Measurements from ENCODE around the gene RUNDC3A. TPM values are rescaled to one million over a fixed set of nuclear protein-coding genes. Genes with fewer than 3 reads are reported as not detected.

The RUNDC3A gene
- total RNA-seq, 1 donor from 2014 or later, result 0.18 TPM

DNA sequence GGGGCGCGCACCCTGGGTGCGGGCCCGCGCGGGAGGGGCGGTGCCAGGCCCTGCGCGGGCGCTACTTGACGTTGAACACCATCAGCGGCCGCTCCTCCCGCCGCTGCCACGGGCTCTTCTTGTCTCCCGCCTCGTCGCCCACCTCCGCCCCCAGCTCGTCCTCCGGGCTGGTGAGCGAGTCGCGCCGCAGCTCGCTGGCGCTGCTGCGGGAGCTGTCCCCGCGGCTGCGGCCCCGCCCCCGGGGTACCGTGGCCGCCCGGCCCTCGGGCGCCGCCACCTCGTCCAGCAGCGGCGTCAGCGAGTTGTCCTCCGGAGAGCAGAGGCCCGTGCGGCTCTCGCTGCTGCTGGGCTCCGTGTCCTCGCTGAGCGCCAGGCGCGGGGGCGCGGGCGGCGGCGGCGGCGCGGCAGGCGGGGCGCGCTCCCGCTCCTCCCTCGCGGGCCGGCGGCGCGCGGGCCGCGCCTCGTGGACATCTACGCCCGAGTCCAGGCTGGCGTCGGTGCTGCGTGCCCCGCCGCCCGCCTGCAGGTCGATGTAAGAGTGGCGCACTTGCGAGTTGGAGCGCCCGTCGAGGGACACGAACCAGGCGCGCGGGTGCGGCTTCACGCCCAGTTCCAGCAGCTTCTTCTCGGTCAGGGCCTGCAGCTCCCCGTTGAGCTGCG is 45.4 kb downstream of the RUNDC3A start:
- intact Hi-C loops (cut with micrococcal nuclease), result no loop called here
- H3K27me3 Mint-ChIP-seq (ENCODE audit: low read depth), result peaks cover 12% of the 10 kb centered on the region
- peak overlapping the region; percentile 49 for H3K4me3 Mint-ChIP-seq (ENCODE audit: low read depth)

DNA sequence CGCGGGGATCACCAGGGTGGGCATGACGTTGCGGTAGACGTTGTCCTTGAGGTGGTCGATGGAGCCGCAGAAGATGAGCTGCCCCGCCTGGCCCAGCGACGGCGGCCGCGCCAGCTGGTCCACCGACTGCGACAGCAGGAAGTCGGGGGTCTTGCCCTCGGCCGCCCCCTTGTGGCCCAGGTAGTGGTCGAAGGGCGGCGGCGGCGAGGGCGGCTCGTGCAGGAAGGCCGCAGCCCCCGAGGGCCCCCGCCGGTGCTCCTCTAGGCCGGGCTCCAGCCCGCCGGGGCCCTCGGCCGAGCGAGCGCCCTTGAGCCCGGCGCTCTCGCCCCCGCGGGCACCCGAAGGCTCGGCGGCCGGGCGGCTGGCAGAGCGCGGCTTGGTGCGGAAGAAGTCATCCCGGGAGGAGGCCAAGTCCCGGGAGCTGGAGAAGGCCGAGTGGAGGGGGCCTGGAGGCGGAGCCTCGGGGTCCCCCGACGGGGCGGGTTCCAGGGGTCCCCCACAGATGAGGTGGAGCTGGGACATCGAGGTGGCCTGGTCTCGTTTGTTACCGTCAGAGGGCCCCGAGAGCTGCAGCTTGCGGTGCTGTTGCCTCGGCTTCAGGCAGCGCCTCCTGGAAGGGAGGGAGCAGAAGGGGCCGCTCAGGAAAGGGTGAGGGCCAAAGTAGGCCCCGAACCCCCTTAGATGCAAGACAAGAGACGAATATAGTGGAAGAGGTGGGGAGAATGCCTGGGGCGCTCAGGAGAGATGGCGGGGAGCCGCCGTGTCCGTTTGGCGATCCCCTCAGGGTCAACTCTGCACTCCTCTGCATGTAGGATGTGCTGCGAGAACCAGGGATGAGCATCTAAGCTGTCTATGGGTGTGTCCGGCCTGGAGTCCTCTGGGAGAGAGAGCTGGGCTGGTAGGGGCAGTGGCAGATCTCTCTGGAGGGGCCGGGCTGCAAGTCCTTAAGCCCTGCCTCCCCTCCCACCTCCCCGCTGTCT is 46.5 kb downstream of the RUNDC3A start:
- no peak for DNase-seq (ENCODE audit: low spot score)
- Mint-ChIP-seq H3K27ac (no peak overlapping the region), H3K9me3 (no peaks in the 10 kb centered on the region), H3K36me3 (ENCODE audit: low read depth) (peaks cover 7% of the 10 kb centered on the region), H3K4me1 (ENCODE audit: low read depth) (no peaks in the 10 kb centered on the region), H3K27me3 (ENCODE audit: low read depth) (peaks cover 15% of the 10 kb centered on the region), H3K4me3 (ENCODE audit: low read depth) (peak overlapping the region; percentile 69)
- intact Hi-C loops (cut with micrococcal nuclease), result no loop called here

More for the DNA sequence above, 45.4 kb downstream of the RUNDC3A start:
- Mint-ChIP-seq H3K36me3 (ENCODE audit: low read depth) (peaks cover 7% of the 10 kb centered on the region), H3K27ac (no peak overlapping the region), H3K4me1 (ENCODE audit: low read depth) (no peaks in the 10 kb centered on the region), H3K9me3 (no peaks in the 10 kb centered on the region)
- DNase-seq (ENCODE audit: low spot score), result no peak

DNA sequence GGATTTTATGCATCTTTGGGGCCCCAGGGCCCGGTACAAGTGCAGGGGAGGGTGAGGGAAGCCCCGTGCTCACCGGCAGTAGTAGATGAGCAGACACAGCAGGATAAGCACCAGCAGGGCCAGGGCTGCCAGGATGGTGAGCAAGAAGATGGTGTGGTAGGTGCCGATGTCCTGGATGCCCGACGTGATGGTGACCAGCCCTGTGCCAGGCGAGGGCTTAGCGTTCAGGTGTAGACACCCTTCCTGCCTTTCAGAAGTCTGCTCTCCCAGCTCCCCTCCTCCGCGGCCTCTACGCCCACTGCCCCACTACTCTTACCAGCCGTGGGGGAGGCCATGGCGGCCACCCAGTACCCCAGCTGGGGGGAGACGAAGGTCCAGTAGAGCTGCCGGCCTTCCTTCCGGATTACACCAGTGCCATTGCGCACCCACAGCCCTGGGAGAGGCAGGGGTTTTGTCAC is 47.3 kb downstream of the RUNDC3A start:
- Mint-ChIP-seq H3K36me3 (ENCODE audit: low read depth) (peaks cover 7% of the 10 kb centered on the region), H3K4me1 (ENCODE audit: low read depth) (no peaks in the 10 kb centered on the region), H3K27me3 (ENCODE audit: low read depth) (peaks cover 20% of the 10 kb centered on the region), H3K9me3 (no peaks in the 10 kb centered on the region), H3K4me3 (ENCODE audit: low read depth) (no peak overlapping the region), H3K27ac (no peak overlapping the region)
- intact Hi-C loops (cut with micrococcal nuclease), result no loop called here
- DNase-seq (ENCODE audit: low spot score), result no peak

DNA sequence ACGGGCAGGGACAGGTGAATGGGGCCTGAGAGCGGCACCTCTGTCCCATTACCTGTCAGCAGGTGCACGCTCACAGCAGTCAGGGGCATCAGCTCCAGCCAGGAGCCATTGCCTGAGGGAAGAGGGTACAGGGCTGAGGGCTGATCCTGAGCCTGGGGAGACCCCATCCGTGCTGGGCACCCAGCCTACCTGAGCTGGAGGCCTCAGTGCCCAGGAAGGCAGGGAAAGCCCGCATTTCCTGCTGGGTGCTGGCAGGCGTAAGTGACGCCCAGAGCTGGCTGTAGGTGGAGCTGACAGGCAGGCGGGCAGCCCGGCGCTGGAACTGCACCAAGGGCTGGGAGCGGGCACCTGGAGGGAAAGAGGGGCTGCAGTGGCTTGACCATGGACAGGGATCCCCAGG is 47.8 kb downstream of the RUNDC3A start:
- Mint-ChIP-seq H3K36me3 (ENCODE audit: low read depth) (peaks cover 7% of the 10 kb centered on the region), H3K4me1 (ENCODE audit: low read depth) (no peaks in the 10 kb centered on the region), H3K9me3 (no peaks in the 10 kb centered on the region), H3K27me3 (ENCODE audit: low read depth) (peaks cover 26% of the 10 kb centered on the region), H3K27ac (no peak overlapping the region), H3K4me3 (ENCODE audit: low read depth) (no peak overlapping the region)
- no peak for DNase-seq (ENCODE audit: low spot score)
- intact Hi-C loops (cut with micrococcal nuclease), result no loop called here

DNA sequence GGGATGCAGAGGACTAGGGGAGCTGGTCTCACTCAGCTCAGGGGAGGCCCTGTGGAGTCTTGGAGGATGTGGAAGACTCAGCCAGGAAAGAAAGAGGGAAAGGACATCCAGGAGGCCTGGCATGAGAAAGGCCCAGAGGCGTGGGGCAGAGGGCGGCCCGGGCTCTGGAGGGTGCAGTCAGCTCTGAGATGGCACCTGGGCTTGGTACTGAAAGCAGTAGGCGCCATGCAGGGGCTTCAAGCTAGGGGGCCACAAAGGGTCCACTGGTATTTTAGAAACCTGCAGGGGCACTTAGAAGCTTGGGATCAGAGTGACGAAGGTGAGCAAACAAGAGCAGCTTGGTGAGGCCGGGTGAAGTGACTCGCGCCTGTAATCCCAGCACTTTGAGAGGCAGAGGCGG is 49.7 kb downstream of the RUNDC3A start:
- Mint-ChIP-seq H3K27ac (no peak overlapping the region), H3K9me3 (no peaks in the 10 kb centered on the region), H3K27me3 (ENCODE audit: low read depth) (peaks cover 31% of the 10 kb centered on the region), H3K4me1 (ENCODE audit: low read depth) (peaks cover 2% of the 10 kb centered on the region), H3K36me3 (ENCODE audit: low read depth) (peaks cover under 1% of the 10 kb centered on the region), H3K4me3 (ENCODE audit: low read depth) (no peak overlapping the region)
- intact Hi-C loops (cut with micrococcal nuclease), result no loop called here
- DNase-seq (ENCODE audit: low spot score), result no peak

DNA sequence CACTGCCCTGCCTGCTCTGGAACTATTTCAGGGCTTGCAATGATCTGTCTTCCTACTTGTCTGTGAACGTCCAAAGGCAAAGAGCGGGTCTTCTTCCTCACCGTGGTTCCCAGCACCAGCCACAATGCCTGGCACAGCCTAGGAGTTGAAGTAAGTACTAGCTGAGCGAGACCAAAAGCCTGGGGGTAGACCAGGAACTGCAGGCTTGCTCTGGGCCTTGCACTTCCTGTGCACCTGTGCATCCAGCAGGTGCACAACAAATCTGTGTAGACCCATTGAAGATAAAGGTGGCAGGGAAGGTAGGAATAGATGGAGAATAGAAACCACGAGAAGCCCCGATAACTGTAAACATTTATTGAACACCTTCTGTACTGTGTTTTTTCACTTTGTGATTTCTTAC is 50.6 kb downstream of the RUNDC3A start:
- no peak for DNase-seq (ENCODE audit: low spot score)
- Mint-ChIP-seq H3K4me1 (ENCODE audit: low read depth) (peaks cover 2% of the 10 kb centered on the region), H3K27me3 (ENCODE audit: low read depth) (peaks cover 30% of the 10 kb centered on the region), H3K27ac (no peak overlapping the region), H3K36me3 (ENCODE audit: low read depth) (no peaks in the 10 kb centered on the region), H3K9me3 (no peaks in the 10 kb centered on the region), H3K4me3 (ENCODE audit: low read depth) (no peak overlapping the region)
- intact Hi-C loops (cut with micrococcal nuclease), result no loop called here

DNA sequence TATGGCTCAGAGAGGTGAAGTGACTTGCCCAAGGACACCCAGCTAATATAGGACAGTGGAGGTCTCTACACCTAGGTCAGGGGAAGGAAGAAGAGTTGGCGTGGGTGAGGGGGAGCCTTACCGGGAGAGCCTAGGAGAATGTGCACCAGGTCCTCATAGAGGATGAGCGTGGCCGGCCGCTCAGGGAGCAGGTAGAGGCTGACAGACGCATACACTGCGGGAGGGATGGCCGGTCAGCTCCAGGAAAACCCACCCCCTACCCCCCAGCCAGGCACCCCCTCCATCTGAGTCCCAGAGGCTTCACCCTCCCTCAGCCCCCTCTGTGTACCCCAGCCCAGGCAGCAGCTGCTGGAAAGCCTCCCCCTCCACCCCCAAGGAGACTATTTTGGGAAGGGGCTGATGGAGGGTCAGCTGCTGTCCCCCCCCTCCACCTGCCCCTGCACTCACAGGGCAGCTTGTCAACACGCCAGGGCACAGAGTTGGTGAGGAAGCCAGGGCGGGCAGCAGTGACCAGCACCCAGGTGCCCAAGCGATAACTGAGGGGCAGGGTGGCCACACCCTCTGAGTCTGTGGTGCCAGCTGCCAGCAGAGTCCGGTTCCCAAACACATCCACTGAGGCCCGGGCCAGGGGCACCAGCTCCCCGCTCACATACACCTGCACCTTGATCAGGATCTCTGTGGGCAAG is 51.2 kb downstream of the RUNDC3A start:
- Mint-ChIP-seq H3K27me3 (ENCODE audit: low read depth) (peaks cover 30% of the 10 kb centered on the region), H3K4me1 (ENCODE audit: low read depth) (peaks cover 2% of the 10 kb centered on the region), H3K4me3 (ENCODE audit: low read depth) (no peak overlapping the region), H3K27ac (no peak overlapping the region), H3K36me3 (ENCODE audit: low read depth) (no peaks in the 10 kb centered on the region), H3K9me3 (no peaks in the 10 kb centered on the region)
- no peak for DNase-seq (ENCODE audit: low spot score)
- intact Hi-C loops (cut with micrococcal nuclease), result no loop called here

DNA sequence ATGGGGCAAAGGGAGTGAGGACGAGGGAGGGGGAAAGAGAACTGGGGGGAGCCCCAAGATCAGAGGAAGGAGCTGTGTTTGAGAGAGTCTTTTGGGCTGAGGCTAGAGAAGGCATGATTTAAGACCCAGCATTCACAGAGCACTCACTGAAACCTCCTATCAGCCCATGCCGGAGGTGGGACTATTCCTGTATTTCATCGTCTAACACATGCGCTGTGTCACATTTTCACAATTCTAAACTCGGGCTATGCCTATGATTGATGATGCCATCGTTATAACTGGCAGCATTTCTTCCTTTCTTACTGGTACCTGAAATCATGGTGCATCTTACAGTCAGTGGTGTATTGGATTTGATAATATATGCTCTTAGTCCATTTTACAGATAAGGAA is 51.7 kb downstream of the RUNDC3A start:
- Mint-ChIP-seq H3K27ac (no peak overlapping the region), H3K9me3 (no peaks in the 10 kb centered on the region), H3K36me3 (ENCODE audit: low read depth) (no peaks in the 10 kb centered on the region), H3K4me3 (ENCODE audit: low read depth) (no peak overlapping the region), H3K27me3 (ENCODE audit: low read depth) (peaks cover 33% of the 10 kb centered on the region), H3K4me1 (ENCODE audit: low read depth) (peaks cover 2% of the 10 kb centered on the region)
- no peak for DNase-seq (ENCODE audit: low spot score)
- intact Hi-C loops (cut with micrococcal nuclease), result no loop called here

DNA sequence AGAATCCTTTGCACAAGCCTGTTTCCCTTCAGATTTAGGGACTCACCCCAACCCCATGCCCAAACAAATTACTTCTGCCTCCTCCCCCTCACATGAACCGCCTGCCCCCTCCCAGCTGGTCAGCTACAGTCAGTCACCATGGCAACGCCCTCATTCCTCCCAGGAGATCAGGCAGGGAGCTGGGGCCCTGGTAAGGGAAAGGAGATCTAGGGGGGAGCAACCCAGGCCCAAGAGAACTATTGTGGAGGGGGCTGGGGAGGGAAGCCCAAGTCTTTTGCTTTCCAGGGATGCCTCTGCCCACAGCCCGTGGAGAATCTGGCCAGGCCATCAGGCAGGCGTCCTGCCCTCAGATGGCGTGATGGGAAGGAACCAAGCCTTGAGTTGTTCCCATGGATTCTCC is 52.4 kb downstream of the RUNDC3A start:
- peaks cover 2% of the 10 kb centered on the region for H3K4me1 Mint-ChIP-seq (ENCODE audit: low read depth)
- DNase-seq (ENCODE audit: low spot score), result no peak
- H3K9me3 Mint-ChIP-seq, result no peaks in the 10 kb centered on the region
- H3K4me3 Mint-ChIP-seq (ENCODE audit: low read depth), result no peak overlapping the region
- peaks cover 34% of the 10 kb centered on the region for H3K27me3 Mint-ChIP-seq (ENCODE audit: low read depth)
- intact Hi-C loops (cut with micrococcal nuclease), result no loop called here
- H3K27ac Mint-ChIP-seq, result no peak overlapping the region
- H3K36me3 Mint-ChIP-seq (ENCODE audit: low read depth), result no peaks in the 10 kb centered on the region

DNA sequence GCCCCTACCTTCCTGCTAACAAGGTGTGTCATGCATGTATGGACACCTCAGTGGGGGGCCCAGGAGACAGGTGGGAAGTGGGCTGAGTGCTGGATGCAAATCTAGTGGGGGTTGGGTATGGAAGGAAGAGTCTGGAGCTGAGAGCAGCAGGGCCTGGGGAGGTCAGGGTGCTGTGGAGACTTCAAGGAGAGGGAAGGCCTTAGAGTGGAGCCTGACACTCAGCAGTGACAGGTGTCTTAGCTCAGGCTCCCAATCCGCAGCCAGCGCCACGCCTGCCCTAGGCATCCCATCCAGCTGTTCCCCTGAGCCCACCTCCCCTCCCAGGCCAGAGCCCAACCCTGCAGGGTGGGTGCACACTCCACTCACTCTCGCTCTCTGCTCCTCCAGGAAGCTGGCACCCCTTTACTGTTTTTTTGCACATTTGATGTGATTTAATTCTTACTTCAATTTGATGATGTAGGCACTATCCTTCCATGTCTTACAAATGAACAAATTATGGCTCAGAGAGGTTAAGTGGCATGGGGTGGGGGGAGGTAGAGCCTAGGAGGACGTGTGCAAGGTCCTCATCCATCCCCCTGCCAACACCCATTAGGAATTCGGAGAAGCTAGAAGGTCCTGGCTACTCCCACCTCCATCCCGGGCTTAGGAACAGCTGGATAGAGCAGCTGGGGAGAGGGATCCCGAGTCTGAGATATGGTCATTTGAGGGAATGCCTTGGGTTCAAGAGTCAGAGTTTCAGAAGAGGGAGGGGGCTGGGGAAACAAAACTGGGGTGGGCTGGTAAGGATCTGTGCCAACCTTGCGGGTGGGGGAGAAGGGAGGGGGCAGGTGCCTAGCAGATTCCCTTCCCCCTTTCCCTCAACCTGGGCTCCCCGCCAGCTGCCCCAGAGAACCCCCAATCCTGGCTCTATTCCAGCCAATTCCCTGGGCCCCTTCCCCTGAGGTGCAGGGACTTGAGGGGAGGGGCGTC is 53.2 kb downstream of the RUNDC3A start:
- no peak overlapping the region for H3K4me3 Mint-ChIP-seq (ENCODE audit: low read depth)
- peaks cover 38% of the 10 kb centered on the region for H3K27me3 Mint-ChIP-seq (ENCODE audit: low read depth)
- peaks cover 2% of the 10 kb centered on the region for H3K4me1 Mint-ChIP-seq (ENCODE audit: low read depth)
- no peaks in the 10 kb centered on the region for H3K9me3 Mint-ChIP-seq
- no peaks in the 10 kb centered on the region for H3K36me3 Mint-ChIP-seq (ENCODE audit: low read depth)
- intact Hi-C loops (cut with micrococcal nuclease), result no loop called here
- no peak for DNase-seq (ENCODE audit: low spot score)
- H3K27ac Mint-ChIP-seq, result no peak overlapping the region

DNA sequence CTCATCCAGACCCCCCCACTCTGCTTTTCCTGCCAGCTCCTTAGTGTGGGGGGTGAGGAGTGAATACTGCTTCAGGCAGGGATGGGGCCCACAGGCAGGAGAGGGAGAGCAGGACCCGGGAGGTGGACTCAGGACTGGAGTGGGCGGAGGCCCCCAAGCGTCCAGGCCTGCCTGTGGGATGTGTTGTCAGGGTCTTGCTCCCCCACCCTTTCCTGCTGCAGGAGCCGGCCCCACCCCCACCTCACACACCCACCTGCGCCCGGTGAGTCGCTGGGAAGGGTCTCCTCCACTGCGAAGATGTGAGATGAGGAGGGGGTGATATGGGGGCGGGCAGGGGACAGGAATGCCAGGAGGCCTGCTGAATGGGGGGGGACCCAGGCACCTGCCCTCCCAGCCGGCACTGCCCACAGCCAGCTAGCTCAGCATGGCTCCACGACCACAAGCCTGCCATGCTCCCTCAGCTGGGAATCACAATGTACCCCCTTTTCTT is 54.1 kb downstream of the RUNDC3A start:
- Mint-ChIP-seq H3K4me1 (ENCODE audit: low read depth) (peaks cover 2% of the 10 kb centered on the region), H3K9me3 (no peaks in the 10 kb centered on the region), H3K4me3 (ENCODE audit: low read depth) (no peak overlapping the region), H3K27me3 (ENCODE audit: low read depth) (peaks cover 44% of the 10 kb centered on the region), H3K36me3 (ENCODE audit: low read depth) (no peaks in the 10 kb centered on the region), H3K27ac (no peak overlapping the region)
- no peak for DNase-seq (ENCODE audit: low spot score)
- intact Hi-C loops (cut with micrococcal nuclease), result no loop called here

Data from activated T-helper 2 cell treated with anti-CD3 and anti-CD28 coated beads, Interferon-gamma antibody, Interleukin-2, Interleukin-4, amounts not matched to agents 10 μg/mL and 5 μg/mL and 100 μg/mL, durations not matched to agents 14 hours and 24 hours and 36 hours (primary cell).